ENCODE results near the gene CCND3. TPM values are rescaled to one million over a fixed set of nuclear protein-coding genes. Genes with fewer than 3 reads are reported as not detected.

The CCND3 gene
- total and polyA plus RNA-seq, 2 of the 13 experiments (the other 11 are each of a cell fraction or from before 2014, with no cell fraction given) = 4.3 to 7.2 TPM

GRCh38 chr6:41936073-41936837 is 5.4 kb downstream of the CCND3 start (continued):
- TF ChIP-seq PHF5A (CRISPR knock-in tag; IDR thresholded peaks at IDR 0.05; ENCODE audit: low read depth, unreplicated experiment) (no peak), HDAC6 (IDR thresholded peaks at IDR 0.05; ENCODE audit: low read depth, low read length) (no peak), ARNTL (CRISPR knock-in tag; IDR thresholded peaks at IDR 0.05) (no peak), BRD4 (CRISPR knock-in tag; IDR thresholded peaks at IDR 0.05) (no peak), ZSCAN25 (CRISPR knock-in tag; IDR thresholded peaks at IDR 0.05) (no peak), PBX3 (CRISPR knock-in tag; IDR thresholded peaks at IDR 0.05; ENCODE audit: borderline replicate concordance) (no peak), ZNF143 (CRISPR knock-in tag; IDR thresholded peaks at IDR 0.05) (no peak), ZNF841 (CRISPR knock-in tag; IDR thresholded peaks at IDR 0.05; ENCODE audit: borderline replicate concordance) (no peak), FOXJ3 (CRISPR knock-in tag; IDR thresholded peaks at IDR 0.05; ENCODE audit: borderline replicate concordance) (no peak), ZNF329 (CRISPR knock-in tag; IDR thresholded peaks at IDR 0.05; ENCODE audit: low read depth) (no peak), ZNF407 (CRISPR knock-in tag; IDR thresholded peaks at IDR 0.05; ENCODE audit: not compliant biosample characterization) (no peak), PREB (CRISPR knock-in tag; IDR thresholded peaks at IDR 0.05) (no peak), ZNF24 (IDR thresholded peaks at IDR 0.05) (no peak), KDM2A (CRISPR knock-in tag; IDR thresholded peaks at IDR 0.05; ENCODE audit: borderline replicate concordance, low read depth) (no peak), ZBTB37 (CRISPR knock-in tag; IDR thresholded peaks at IDR 0.05) (no peak), MTF2 (CRISPR knock-in tag; IDR thresholded peaks at IDR 0.05; ENCODE audit: borderline replicate concordance) (no peak), ZNF678 (CRISPR knock-in tag; IDR thresholded peaks at IDR 0.05) (no peak), ZBTB7A (CRISPR knock-in tag; IDR thresholded peaks at IDR 0.05) (no peak)
